ENCODE results near the gene LDHD. TPM values are rescaled to one million over a fixed set of nuclear protein-coding genes. Genes with fewer than 3 reads are reported as not detected.

The LDHD gene
- total RNA-seq, 4 donors from 2014 or later: 3.3 to 20.4 (median 10.4) TPM

- Histone ChIP-seq H3K4me3 (no peak overlapping the region), H3K9me3 (no peaks in the 10 kb centered on the region), H3K27ac (peak overlapping the region in 2 of 4 donors; percentile 1 to 43), H3K36me3 (no peaks in the 10 kb centered on the region), H3K4me1 (peaks cover 8 to 58% (median 18%) of the 10 kb centered on the region in 3 donors), H3K27me3 (no peaks in the 10 kb centered on the region)
- intact Hi-C loops (cut with DNase I): no loop called here
- no peak for DNase-seq
- TF ChIP-seq CTCF (IDR thresholded peaks at IDR 0.05): no peak
- no peak for TF ChIP-seq POLR2A (IDR thresholded peaks at IDR 0.05)
- 75 to 83% methylated on average over 1 to 7 of the region's 8 CpGs for whole genome bisulfite sequencing, 2 donors
These were observed 36.2 kb downstream of the LDHD start for GRCh38 chr16:75080205-75081029.

- intact Hi-C loops (cut with DNase I): no loop called here
- no peak overlapping the region for H3K4me3 ChIP-seq
- H3K4me1 ChIP-seq: peaks cover 8 to 67% (median 18%) of the 10 kb centered on the region in 3 donors
- WGBS, 2 donors: 92 to 96% methylated on average over 7 of the region's 7 CpGs
- H3K27me3 ChIP-seq: no peaks in the 10 kb centered on the region
- H3K27ac ChIP-seq: no peak overlapping the region
- no peaks in the 10 kb centered on the region for H3K9me3 ChIP-seq
- DNase-seq: no peak
- no peaks in the 10 kb centered on the region for H3K36me3 ChIP-seq
- no peak for TF ChIP-seq CTCF (IDR thresholded peaks at IDR 0.05)
- TF ChIP-seq POLR2A (IDR thresholded peaks at IDR 0.05): no peak
These were observed 37.1 kb downstream of the LDHD start for GRCh38 chr16:75079346-75079926.

- H3K4me1 ChIP-seq: peaks cover 8 to 67% (median 17%) of the 10 kb centered on the region in 3 donors
- H3K4me3 ChIP-seq: no peak overlapping the region
- H3K9me3 ChIP-seq: no peaks in the 10 kb centered on the region
- H3K27ac ChIP-seq: no peak overlapping the region
- TF ChIP-seq POLR2A (IDR thresholded peaks at IDR 0.05) (no peak), CTCF (IDR thresholded peaks at IDR 0.05) (no peak)
- intact Hi-C loops (cut with DNase I): no loop called here
- 99% methylated on average over 8 of the region's 8 CpGs for WGBS, 2 donors
- no peak for DNase-seq
- no peaks in the 10 kb centered on the region for H3K36me3 ChIP-seq
- no peaks in the 10 kb centered on the region for H3K27me3 ChIP-seq
These were observed 37.7 kb downstream of the LDHD start for GRCh38 chr16:75078886-75079285.

- WGBS, 2 donors: 63 to 74% methylated on average over 3 of the region's 3 CpGs
- no peak for DNase-seq
- intact Hi-C loops (cut with DNase I): no loop called here
- Histone ChIP-seq H3K27ac (peak overlapping the region in 2 of 4 donors; percentile 37 to 39), H3K27me3 (no peaks in the 10 kb centered on the region), H3K4me1 (peaks cover 0 to 57% (median 7%) of the 10 kb centered on the region in 3 donors), H3K9me3 (no peaks in the 10 kb centered on the region), H3K36me3 (no peaks in the 10 kb centered on the region), H3K4me3 (no peak overlapping the region)
- TF ChIP-seq CTCF (IDR thresholded peaks at IDR 0.05) (no peak), POLR2A (IDR thresholded peaks at IDR 0.05) (no peak)
These were observed 40.8 kb downstream of the LDHD start for GRCh38 chr16:75075688-75076268.
